K562 (cell line): ENCODE measurements around the gene PRPS1L1. TPM values are rescaled to one million over a fixed set of nuclear protein-coding genes. Genes with fewer than 3 reads are reported as not detected.

Source experiments
- ATAC-seq: fragments of 200-7000 bp; cut with Tn5 transposase; 3 replicates; pipeline ENCODE4 v1.9.1; 2020; ENCODE audit warnings: moderate library complexity
- BruUV-seq: library from RNA; stranded (reverse); fragments of 400-500 nt; replicated peaks from 2 replicates; lab custom pipeline; 2021; lab: Mats Ljungman, UMichigan
- CTCF ChIA-PET: fragments of 300-600 bp; formaldehyde crosslinking; extraction: SDS; loops from one replicate; lab custom pipeline; 2021; ENCODE audit warnings: low intra/inter-chr PET ratio; lab: Yijun Ruan, JAX
- POLR2A ChIA-PET: fragments of 300-600, 350-650 bp; sonication (Branson Sonifier 250); formaldehyde crosslinking; extraction: SDS; loops from one replicate; lab custom pipeline; 2021; ENCODE audit warnings: antibody characterized with exemption, inconsistent platforms; lab: Yijun Ruan, JAX
- DNase-seq, 4 experiments: peaks; one replicate each; pipeline versions ENCODE4 v3.0.0 to v3.0.0-alpha.2; 2011 to 2018; ENCODE audit warnings: low spot score in 3 of 4, mixed read lengths in 3 of 4; ENCODE audit errors: extremely low read depth in 1 of 4
- FAIRE-seq: peaks from 2 replicates; lab custom pipeline; 2011; peaks lifted over from hg19 to GRCh38; lab: Jason Lieb, UNC
- H2AFZ ChIP-seq: 2 replicates; pipeline ENCODE4 v1.6.0; 2011; ENCODE audit warnings: low read depth, low read length, control low read depth, inconsistent platforms
- H3K27ac ChIP-seq: fragments of 200-600 bp; 3 replicates; pipeline ENCODE4 v1.8.0; 2011; ENCODE audit warnings: low read depth, mild to moderate bottlenecking, control low read depth, inconsistent platforms, low read length, moderate library complexity, mixed read lengths; ENCODE audit errors: extremely low read depth
- H3K27me3 ChIP-seq, 2 experiments: fragments of 300-600 bp in 1 of 2; 2 replicates in 1 of 2; 3 replicates in 1 of 2; pipeline versions ENCODE4 v1.6.0 to v1.8.0; 2011; ENCODE audit warnings: inconsistent platforms in 2 of 2, low read length in 2 of 2, mild to moderate bottlenecking in 1 of 2, mixed read lengths in 1 of 2, moderate library complexity in 1 of 2; ENCODE audit not compliant: control insufficient read depth in 2 of 2, insufficient read depth in 2 of 2
- H3K36me3 ChIP-seq: fragments of 300-600 bp; 3 replicates; pipeline ENCODE4 v1.8.0; 2011; ENCODE audit warnings: mild to moderate bottlenecking, low read length, inconsistent platforms; ENCODE audit not compliant: control insufficient read depth, insufficient read depth
- H3K4me1 ChIP-seq, 2 experiments: fragments of 200-600 bp in 1 of 2; replicated peaks in 1 of 2; 2 replicates in 1 of 2; 3 replicates in 1 of 2; pipeline versions ENCODE4 v1.5.1 to v1.8.0; 2011; ENCODE audit warnings: inconsistent platforms in 2 of 2, low read length in 2 of 2, mild to moderate bottlenecking in 1 of 2, mixed read lengths in 1 of 2, moderate library complexity in 1 of 2; ENCODE audit not compliant: control insufficient read depth in 2 of 2, insufficient read depth in 2 of 2
- H3K4me2 ChIP-seq: 2 replicates; pipeline ENCODE4 v1.6.1; 2011; ENCODE audit warnings: low read length, control low read depth, inconsistent platforms, mixed read lengths; ENCODE audit not compliant: insufficient read depth
- H3K4me3 ChIP-seq: fragments of 200-600 bp; sonication (generic), shearing (Covaris generic); 2 replicates; pipeline ENCODE4 v1.5.1; 2016; ENCODE audit warnings: control low read depth, inconsistent platforms
- H3K79me2 ChIP-seq: fragments of 200-600 bp; 3 replicates; pipeline ENCODE4 v1.8.0; 2011; ENCODE audit warnings: low read length, inconsistent platforms; ENCODE audit not compliant: control insufficient read depth, insufficient read depth
- H3K9ac ChIP-seq, 2 experiments: 2 replicates each; pipeline versions ENCODE4 v1.6.0 to v1.6.1; 2011; ENCODE audit warnings: low read depth in 2 of 2, low read length in 2 of 2, control low read depth in 1 of 2, inconsistent platforms in 1 of 2, mild to moderate bottlenecking in 1 of 2, mixed read lengths in 1 of 2; ENCODE audit not compliant: insufficient read depth in 1 of 2
- H3K9me1 ChIP-seq: one replicate; pipeline ENCODE4 v1.6.0; 2011; ENCODE audit warnings: inconsistent platforms, mild to moderate bottlenecking, low read length, moderate library complexity; ENCODE audit not compliant: control insufficient read depth, insufficient read depth
- H3K9me3 ChIP-seq: replicated peaks from 2 replicates; pipeline ENCODE4 v1.5.1; 2011; ENCODE audit warnings: low read depth, low read length, inconsistent platforms; ENCODE audit not compliant: control insufficient read depth, insufficient read depth
- H4K20me1 ChIP-seq: replicated peaks from 2 replicates; pipeline ENCODE4 v1.6.1; 2011; ENCODE audit warnings: low read length, inconsistent platforms, mixed read lengths; ENCODE audit not compliant: control insufficient read depth, insufficient read depth
- MTA1 ChIP-seq: fragments of 450-650 bp; IDR thresholded peaks from 2 replicates; pipeline ENCODE4 v1.6.1; 2017; ENCODE audit warnings: borderline replicate concordance
- MYC ChIP-seq, 2 experiments: fragments of 250-450 bp in 1 of 2; sonication (Bioruptor Pico) in 1 of 2; IDR thresholded peaks; 2 replicates each; pipeline versions ENCODE4 v1.5.1 to v1.6.1; 2012 to 2021; ENCODE audit warnings: low read depth in 2 of 2, borderline replicate concordance in 1 of 2, improper control_type of control experiment in 1 of 2, low read length in 1 of 2, mild to moderate bottlenecking in 1 of 2, moderate library complexity in 1 of 2
- NR4A1 ChIP-seq, 2 experiments: fragments of 250-450 bp in 1 of 2; fragments of 450-650 bp in 1 of 2; sonication (Bioruptor Pico) in 1 of 2; IDR thresholded peaks; 2 replicates each; pipeline versions ENCODE4 v1.4.0 to v1.6.1; 2016 to 2020; ENCODE audit warnings: mild to moderate bottlenecking in 2 of 2, missing compliant biosample characterization in 1 of 2, missing genetic modification characterization in 1 of 2, moderate library complexity in 1 of 2
- POLR3G ChIP-seq: IDR thresholded peaks from 2 replicates; pipeline ENCODE4 v1.6.1; 2011; ENCODE audit not compliant: insufficient read length, insufficient replicate concordance; ENCODE audit errors: extremely low read depth
- PRMT5 ChIP-seq: sonication (generic); formaldehyde crosslinking; IDR thresholded peaks from 2 replicates; pipeline ENCODE4 v1.5.0; 2020; ENCODE audit warnings: missing genetic modification reagents
- ZFP30 ChIP-seq: fragments of 250-450 bp; sonication (Bioruptor Pico); IDR thresholded peaks from 2 replicates; pipeline ENCODE4 v1.8.0; 2022; ENCODE audit warnings: moderate library complexity, mild to moderate bottlenecking, inconsistent platforms, borderline replicate concordance
- WGBS: fragments of 100-300 bp; shearing (Covaris generic); methylation state at CpG from one replicate; pipeline ENCODE4 v1.1.6; 2016; ENCODE audit warnings: low coverage, mixed read lengths; ENCODE audit not compliant: insufficient coverage; ENCODE audit errors: missing lambda C conversion rate; 5-methylcytosine and 5-hydroxymethylcytosine counted together
- in situ Hi-C: fragments of 300-500 bp; cut with MboI; formaldehyde crosslinking; loops from 4 replicates; pipeline ENCODE4 v1.15.0; 2018; ENCODE audit warnings: inconsistent platforms, mixed read lengths
- intact Hi-C: fragments of 100-400 bp; cut with micrococcal nuclease; formaldehyde crosslinking; loops from 2 replicates; pipeline ENCODE4 v1.14.2; 2022
- polyA plus RNA-seq, 8 experiments: library from polyadenylated mRNA; depleted of rRNA in 4 of 8; stranded (reverse) in 5 of 8; unstranded in 3 of 8; fragments of >200 nt; fragmentation: Nextera tagmentation in 2 of 8; fragmentation: Illumina TruSeq in 1 of 8; extraction: Ambion mirVana in 2 of 8; extraction: Trizol in 1 of 8; gene quantifications; 2 replicates each; pipeline versions ENCODE4 v1.2.1 to v1.2.3, GENCODE V29; 2011 to 2014; ENCODE audit warnings: inconsistent platforms in 1 of 8, missing spikeins in 1 of 8
- total RNA-seq, 7 experiments: library from RNA; depleted of rRNA in 6 of 7; stranded (reverse); fragments of >200 nt in 6 of 7; fragmentation: Illumina TruSeq in 2 of 7; extraction: Trizol in 2 of 7; gene quantifications; 2 replicates each; pipeline versions ENCODE4 v1.2.1 to v1.2.3, GENCODE V29; 2011 to 2021; ENCODE audit warnings: low replicate concordance in 1 of 7
- TF ChIP-seq, protein P1 (sequence below), 2 experiments: fragments of 450-650 bp in 1 of 2; sonication (generic) in 1 of 2; formaldehyde crosslinking in 1 of 2; IDR thresholded peaks in 1 of 2; conservative IDR thresholded peaks in 1 of 2; 2 replicates each; pipeline versions ENCODE4 v1.6.1 to v1.8.1; 2016 to 2023; ENCODE audit warnings: mild to moderate bottlenecking in 2 of 2, moderate library complexity in 2 of 2, inconsistent platforms in 1 of 2, missing genetic modification reagents in 1 of 2
- TF ChIP-seq, protein P2 (sequence below): fragments of 450-650 bp; formaldehyde crosslinking; IDR thresholded peaks from 2 replicates; pipeline ENCODE4 v1.4.0; 2020; ENCODE audit warnings: mild to moderate bottlenecking, moderate library complexity
- TF ChIP-seq, protein P3 (sequence below), 3 experiments: IDR thresholded peaks in 2 of 3; conservative IDR thresholded peaks in 1 of 3; 2 replicates each; pipeline ENCODE4 v1.5.1; 2011 to 2012; ENCODE audit warnings: low read length in 3 of 3, mild to moderate bottlenecking in 3 of 3, control low read depth in 2 of 3, improper control_type of control experiment in 1 of 3, inconsistent platforms in 1 of 3, low read depth in 1 of 3, mixed read lengths in 1 of 3, moderate library complexity in 1 of 3; ENCODE audit not compliant: insufficient read depth in 2 of 3
- TF ChIP-seq, protein P4 (sequence below): IDR thresholded peaks from 2 replicates; pipeline ENCODE4 v1.6.1; 2016; ENCODE audit warnings: missing genetic modification characterization, missing compliant biosample characterization

PRPS1L1 gene
- total and polyA plus RNA-seq, 9 of the 15 experiments (the other 6 are each of a cell fraction or from before 2014, with no cell fraction given), result 0.07 to 0.10 (median 0.08) TPM; not detected in 6

DNA sequence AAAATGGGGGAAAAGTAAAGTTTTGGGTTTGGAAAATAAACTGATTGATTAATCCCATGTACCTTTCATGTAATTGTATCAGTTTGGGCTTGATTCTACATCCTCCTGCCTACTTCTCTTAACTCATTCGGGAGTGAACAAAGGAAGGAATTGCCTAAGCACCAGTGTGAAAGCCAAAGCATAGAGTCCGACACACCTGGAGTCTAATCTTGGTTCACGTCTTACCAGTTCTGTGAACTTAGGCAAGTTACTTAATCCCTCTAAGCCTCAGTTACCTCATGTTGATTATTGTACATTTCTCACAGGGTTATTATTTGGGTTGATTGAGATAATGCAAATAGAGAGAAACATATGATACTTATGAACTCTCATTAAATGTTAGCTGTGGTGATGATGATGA lies 41.1 kb upstream of the PRPS1L1 start (continued):
- TF ChIP-seq MTA1, result no peak

DNA sequence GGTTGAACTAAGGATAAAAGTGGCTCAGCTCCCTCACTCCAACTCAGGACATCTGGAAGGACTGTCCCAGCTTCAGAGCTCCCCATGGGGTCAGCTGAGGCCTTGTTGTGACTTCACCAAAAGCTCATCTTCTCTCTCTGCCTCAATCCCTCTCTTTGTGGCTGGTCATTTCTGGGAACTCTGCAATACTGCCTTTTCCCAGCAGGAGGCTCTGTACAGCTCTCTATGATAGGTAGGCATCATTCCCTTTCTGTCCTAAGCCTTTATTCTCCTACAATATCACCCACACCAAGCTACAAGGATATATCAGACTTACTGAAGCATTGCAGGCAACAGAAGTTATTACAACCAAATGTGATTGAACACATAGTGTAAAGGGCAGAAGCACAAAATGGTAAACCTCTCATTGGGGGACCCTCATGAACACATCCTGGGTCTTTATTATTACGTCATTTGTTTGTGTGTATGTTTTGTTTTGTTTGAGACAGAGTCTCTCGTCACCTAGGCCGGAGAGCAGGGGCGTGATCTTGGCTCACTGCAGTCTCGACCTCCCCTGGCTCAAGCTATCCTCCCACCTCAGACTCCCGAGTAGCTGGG lies 36.7 kb upstream of the PRPS1L1 start:
- no TSS peak for BruUV-seq
- Histone ChIP-seq H3K4me3 (no peak overlapping the region), H3K79me2 (no peaks in the 10 kb centered on the region), H3K27ac (no peak overlapping the region), H2AFZ (no peak overlapping the region), H3K36me3 (no peaks in the 10 kb centered on the region), H3K4me1 (no peaks in the 10 kb centered on the region; a peak in 1 of 5 replicates), H4K20me1 (no peaks in the 10 kb centered on the region), H3K9me3 (no peaks in the 10 kb centered on the region), H3K27me3 (no peaks in the 10 kb centered on the region), H3K9me1 (no peaks in the 10 kb centered on the region), H3K9ac (no peak overlapping the region), H3K4me2 (no peak overlapping the region)
- in situ Hi-C loops (loop anchor here (25.0 kb wide), 1 partner anchor 273 kb away; no protein-coding TSS in a partner anchor), intact Hi-C loops (loop anchor here (1.0 to 5.0 kb wide), 3 partner anchors 258 to 357 kb away; no protein-coding TSS in a partner anchor)
- peak; percentile 95 for ATAC-seq
- ChIA-PET POLR2A (interaction anchor here (0.6 kb wide), 1 partner anchor 295 kb away, joined by 3 read pairs; no protein-coding TSS in a partner anchor), CTCF (interaction anchor here (0.6 to 1.0 kb wide), 3 partner anchors 232 to 282 kb away, joined by 3 read pairs; no protein-coding TSS in a partner anchor)
- WGBS, result 21% methylated on average over 6 of the region's 6 CpGs
- peak; percentile 23 to 54 (median 30) for DNase-seq
- peak; percentile 75 for FAIRE-seq
- TF ChIP-seq, protein P1, sequence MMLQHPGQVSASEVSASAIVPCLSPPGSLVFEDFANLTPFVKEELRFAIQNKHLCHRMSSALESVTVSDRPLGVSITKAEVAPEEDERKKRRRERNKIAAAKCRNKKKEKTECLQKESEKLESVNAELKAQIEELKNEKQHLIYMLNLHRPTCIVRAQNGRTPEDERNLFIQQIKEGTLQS (IDR thresholded peaks at IDR 0.05), result peak; percentile 36; the same call in 1 of the 2 replicates
- TF ChIP-seq, protein P1 (CRISPR knock-in tag; conservative IDR thresholded peaks at IDR 0.05), result no peak
- TF ChIP-seq PRMT5, result no peak
- no peak for TF ChIP-seq NR4A1 (CRISPR knock-in tag; IDR thresholded peaks at IDR 0.05)
- TF ChIP-seq NR4A1 (tag; IDR thresholded peaks at IDR 0.05), result no peak
- TF ChIP-seq ZFP30, result no peak
- TF ChIP-seq, protein P2, sequence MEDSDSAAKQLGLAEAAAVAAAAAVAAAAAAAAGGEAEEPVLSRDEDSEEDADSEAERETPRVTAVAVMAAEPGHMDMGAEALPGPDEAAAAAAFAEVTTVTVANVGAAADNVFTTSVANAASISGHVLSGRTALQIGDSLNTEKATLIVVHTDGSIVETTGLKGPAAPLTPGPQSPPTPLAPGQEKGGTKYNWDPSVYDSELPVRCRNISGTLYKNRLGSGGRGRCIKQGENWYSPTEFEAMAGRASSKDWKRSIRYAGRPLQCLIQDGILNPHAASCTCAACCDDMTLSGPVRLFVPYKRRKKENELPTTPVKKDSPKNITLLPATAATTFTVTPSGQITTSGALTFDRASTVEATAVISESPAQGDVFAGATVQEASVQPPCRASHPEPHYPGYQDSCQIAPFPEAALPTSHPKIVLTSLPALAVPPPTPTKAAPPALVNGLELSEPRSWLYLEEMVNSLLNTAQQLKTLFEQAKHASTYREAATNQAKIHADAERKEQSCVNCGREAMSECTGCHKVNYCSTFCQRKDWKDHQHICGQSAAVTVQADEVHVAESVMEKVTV (CRISPR knock-in tag), result peak; percentile 37; the same call in 1 of the 2 replicates
- TF ChIP-seq, protein P3, sequence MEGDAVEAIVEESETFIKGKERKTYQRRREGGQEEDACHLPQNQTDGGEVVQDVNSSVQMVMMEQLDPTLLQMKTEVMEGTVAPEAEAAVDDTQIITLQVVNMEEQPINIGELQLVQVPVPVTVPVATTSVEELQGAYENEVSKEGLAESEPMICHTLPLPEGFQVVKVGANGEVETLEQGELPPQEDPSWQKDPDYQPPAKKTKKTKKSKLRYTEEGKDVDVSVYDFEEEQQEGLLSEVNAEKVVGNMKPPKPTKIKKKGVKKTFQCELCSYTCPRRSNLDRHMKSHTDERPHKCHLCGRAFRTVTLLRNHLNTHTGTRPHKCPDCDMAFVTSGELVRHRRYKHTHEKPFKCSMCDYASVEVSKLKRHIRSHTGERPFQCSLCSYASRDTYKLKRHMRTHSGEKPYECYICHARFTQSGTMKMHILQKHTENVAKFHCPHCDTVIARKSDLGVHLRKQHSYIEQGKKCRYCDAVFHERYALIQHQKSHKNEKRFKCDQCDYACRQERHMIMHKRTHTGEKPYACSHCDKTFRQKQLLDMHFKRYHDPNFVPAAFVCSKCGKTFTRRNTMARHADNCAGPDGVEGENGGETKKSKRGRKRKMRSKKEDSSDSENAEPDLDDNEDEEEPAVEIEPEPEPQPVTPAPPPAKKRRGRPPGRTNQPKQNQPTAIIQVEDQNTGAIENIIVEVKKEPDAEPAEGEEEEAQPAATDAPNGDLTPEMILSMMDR (IDR thresholded peaks at IDR 0.05 in 2 of 3, conservative IDR thresholded peaks at IDR 0.05 in 1 of 3; ENCODE audit: insufficient read depth in 2 of 3, low read depth in 1 of 3, low read length in 3 of 3), result peak; percentile 65 to 75 (median 72)
- TF ChIP-seq, protein P4, sequence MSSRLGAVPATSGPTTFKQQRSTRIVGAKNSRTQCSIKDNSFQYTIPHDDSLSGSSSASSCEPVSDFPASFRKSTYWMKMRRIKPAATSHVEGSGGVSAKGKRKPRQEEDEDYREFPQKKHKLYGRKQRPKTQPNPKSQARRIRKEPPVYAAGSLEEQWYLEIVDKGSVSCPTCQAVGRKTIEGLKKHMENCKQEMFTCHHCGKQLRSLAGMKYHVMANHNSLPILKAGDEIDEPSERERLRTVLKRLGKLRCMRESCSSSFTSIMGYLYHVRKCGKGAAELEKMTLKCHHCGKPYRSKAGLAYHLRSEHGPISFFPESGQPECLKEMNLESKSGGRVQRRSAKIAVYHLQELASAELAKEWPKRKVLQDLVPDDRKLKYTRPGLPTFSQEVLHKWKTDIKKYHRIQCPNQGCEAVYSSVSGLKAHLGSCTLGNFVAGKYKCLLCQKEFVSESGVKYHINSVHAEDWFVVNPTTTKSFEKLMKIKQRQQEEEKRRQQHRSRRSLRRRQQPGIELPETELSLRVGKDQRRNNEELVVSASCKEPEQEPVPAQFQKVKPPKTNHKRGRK, result no peak
- no peak for TF ChIP-seq MYC (IDR thresholded peaks at IDR 0.05; ENCODE audit: low read depth, low read length)
- TF ChIP-seq MYC (CRISPR knock-in tag; IDR thresholded peaks at IDR 0.05; ENCODE audit: borderline replicate concordance, low read depth), result no peak
- no peak for TF ChIP-seq POLR3G
